Astrocyte (in vitro differentiated cells and primary cell): ENCODE data around the gene LRCOL1. TPM values are rescaled to one million over a fixed set of nuclear protein-coding genes. Genes with fewer than 3 reads are reported as not detected.

Experiments
- DNase-seq: peaks from one replicate; pipeline ENCODE4 v3.0.0-alpha.2; 2010; ENCODE audit warnings: low read depth
- FAIRE-seq: peaks from 2 replicates; lab custom pipeline; 2011; peaks lifted over from hg19 to GRCh38; lab: Jason Lieb, UNC
- H2AFZ ChIP-seq: 2 replicates; pipeline ENCODE4 v1.6.0; 2012; ENCODE audit warnings: low read depth, low read length, inconsistent platforms
- H3K27ac ChIP-seq: 2 replicates; pipeline ENCODE4 v1.5.1; 2011; ENCODE audit warnings: low read depth, low read length, inconsistent platforms
- H3K27me3 ChIP-seq: 2 replicates; pipeline ENCODE4 v1.6.0; 2011; ENCODE audit warnings: low read length, inconsistent platforms; ENCODE audit not compliant: insufficient read depth
- H3K36me3 ChIP-seq: 2 replicates; pipeline ENCODE4 v1.5.1; 2011; ENCODE audit warnings: low read length, inconsistent platforms; ENCODE audit not compliant: insufficient read depth
- H3K4me1 ChIP-seq: 2 replicates; pipeline ENCODE4 v1.5.1; 2011; ENCODE audit warnings: low read length, inconsistent platforms; ENCODE audit not compliant: insufficient read depth
- H3K4me2 ChIP-seq: 2 replicates; pipeline ENCODE4 v1.6.0; 2012; ENCODE audit warnings: low read length, inconsistent platforms
- H3K4me3 ChIP-seq: 2 replicates; pipeline ENCODE4 v1.5.1; 2011; ENCODE audit warnings: low read depth, mild to moderate bottlenecking, low read length, inconsistent platforms; ENCODE audit not compliant: insufficient read depth
- H3K79me2 ChIP-seq: 2 replicates; pipeline ENCODE4 v1.6.0; 2012; ENCODE audit warnings: mild to moderate bottlenecking, low read length, inconsistent platforms; ENCODE audit not compliant: insufficient read depth
- H3K9ac ChIP-seq: 2 replicates; pipeline ENCODE4 v1.6.0; 2012; ENCODE audit warnings: mild to moderate bottlenecking, low read length, inconsistent platforms
- H3K9me3 ChIP-seq: 2 replicates; pipeline ENCODE4 v1.5.1; 2012; ENCODE audit warnings: low read depth, mild to moderate bottlenecking, low read length, inconsistent platforms; ENCODE audit not compliant: insufficient read depth
- H4K20me1 ChIP-seq: 2 replicates; pipeline ENCODE4 v1.6.0; 2012; ENCODE audit warnings: low read length, inconsistent platforms; ENCODE audit not compliant: insufficient read depth
- H3K27ac Mint-ChIP-seq: one replicate; pipeline ENCODE4 v1.8.0; 2021; ENCODE audit warnings: mild to moderate bottlenecking, mixed read lengths; ENCODE audit not compliant: unreplicated experiment
- H3K27me3 Mint-ChIP-seq: one replicate; pipeline ENCODE4 v1.8.0; 2021; ENCODE audit warnings: low read depth, mixed read lengths; ENCODE audit not compliant: unreplicated experiment
- H3K36me3 Mint-ChIP-seq: one replicate; pipeline ENCODE4 v1.8.0; 2021; ENCODE audit warnings: low read depth, mixed read lengths; ENCODE audit not compliant: unreplicated experiment
- H3K4me1 Mint-ChIP-seq: one replicate; pipeline ENCODE4 v1.8.0; 2021; ENCODE audit warnings: low read depth, mixed read lengths; ENCODE audit not compliant: unreplicated experiment
- H3K4me3 Mint-ChIP-seq: one replicate; pipeline ENCODE4 v1.8.0; 2021; ENCODE audit warnings: mild to moderate bottlenecking, moderate library complexity, mixed read lengths; ENCODE audit not compliant: unreplicated experiment
- H3K9me3 Mint-ChIP-seq: one replicate; pipeline ENCODE4 v1.8.0; 2021; ENCODE audit warnings: mild to moderate bottlenecking, mixed read lengths; ENCODE audit not compliant: unreplicated experiment
- EZH2 ChIP-seq: IDR thresholded peaks from 2 replicates; pipeline ENCODE4 v1.6.1; 2012; ENCODE audit warnings: mild to moderate bottlenecking, low read length, inconsistent platforms; ENCODE audit not compliant: insufficient read depth
- total RNA-seq: library from RNA; stranded (reverse); gene quantifications from 2 replicates; pipeline ENCODE4 v1.2.1, GENCODE V29; 2021
- TF ChIP-seq, protein P1 (sequence below): IDR thresholded peaks from 2 replicates; pipeline ENCODE4 v1.5.1; 2011; ENCODE audit warnings: low read depth, mild to moderate bottlenecking, inconsistent platforms, low read length, moderate library complexity; ENCODE audit not compliant: insufficient read depth

The LRCOL1 gene
- total RNA-seq, 1 donor from 2014 or later, result not detected

DNA sequence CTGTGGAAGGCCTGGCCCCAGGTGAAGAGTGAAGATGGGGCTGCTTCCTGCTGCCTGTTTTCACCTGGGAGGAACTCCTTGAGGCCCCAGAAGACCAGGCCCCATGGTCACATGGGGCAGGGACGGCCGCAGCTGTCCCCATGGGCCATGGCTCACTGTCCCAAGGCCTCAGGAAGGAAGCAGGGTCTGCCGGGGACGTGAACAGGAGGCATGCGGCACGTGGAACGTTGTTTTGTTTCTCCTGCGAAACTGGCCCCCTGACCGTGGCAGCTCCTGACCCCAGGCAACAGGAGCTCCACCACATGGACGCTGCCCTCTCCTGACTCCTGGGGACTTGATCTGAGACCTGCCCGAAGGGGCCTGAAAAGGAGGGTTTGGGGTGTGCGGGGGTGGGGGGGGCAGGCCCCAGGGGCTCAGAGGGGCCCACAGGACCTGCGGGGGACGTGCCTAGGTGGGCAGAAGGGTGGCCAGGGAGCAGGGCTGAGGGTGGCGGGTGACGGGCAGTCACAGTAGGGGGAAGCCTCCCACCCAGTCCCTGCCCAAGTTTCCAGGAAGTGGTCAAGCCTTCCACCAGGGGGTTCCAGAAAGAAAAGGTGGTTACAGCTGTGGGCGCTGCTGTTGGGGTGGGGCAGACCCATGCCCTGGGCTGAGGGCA lies 41.4 kb downstream of the LRCOL1 start:
- Mint-ChIP-seq H3K4me1 (no peaks in the 10 kb centered on the region), H3K36me3 (peaks cover 1% of the 10 kb centered on the region), H3K27ac (no peak overlapping the region), H3K9me3 (no peaks in the 10 kb centered on the region), H3K4me3 (no peak overlapping the region), H3K27me3 (no peaks in the 10 kb centered on the region)
- no peak overlapping the region for H3K4me2 ChIP-seq
- no peak overlapping the region for H3K4me3 ChIP-seq
- H4K20me1 ChIP-seq, result peaks cover 42% of the 10 kb centered on the region
- peaks cover 13% of the 10 kb centered on the region for H3K79me2 ChIP-seq
- no peaks in the 10 kb centered on the region for H3K9me3 ChIP-seq
- no peak for TF ChIP-seq EZH2
- TF ChIP-seq, protein P1, sequence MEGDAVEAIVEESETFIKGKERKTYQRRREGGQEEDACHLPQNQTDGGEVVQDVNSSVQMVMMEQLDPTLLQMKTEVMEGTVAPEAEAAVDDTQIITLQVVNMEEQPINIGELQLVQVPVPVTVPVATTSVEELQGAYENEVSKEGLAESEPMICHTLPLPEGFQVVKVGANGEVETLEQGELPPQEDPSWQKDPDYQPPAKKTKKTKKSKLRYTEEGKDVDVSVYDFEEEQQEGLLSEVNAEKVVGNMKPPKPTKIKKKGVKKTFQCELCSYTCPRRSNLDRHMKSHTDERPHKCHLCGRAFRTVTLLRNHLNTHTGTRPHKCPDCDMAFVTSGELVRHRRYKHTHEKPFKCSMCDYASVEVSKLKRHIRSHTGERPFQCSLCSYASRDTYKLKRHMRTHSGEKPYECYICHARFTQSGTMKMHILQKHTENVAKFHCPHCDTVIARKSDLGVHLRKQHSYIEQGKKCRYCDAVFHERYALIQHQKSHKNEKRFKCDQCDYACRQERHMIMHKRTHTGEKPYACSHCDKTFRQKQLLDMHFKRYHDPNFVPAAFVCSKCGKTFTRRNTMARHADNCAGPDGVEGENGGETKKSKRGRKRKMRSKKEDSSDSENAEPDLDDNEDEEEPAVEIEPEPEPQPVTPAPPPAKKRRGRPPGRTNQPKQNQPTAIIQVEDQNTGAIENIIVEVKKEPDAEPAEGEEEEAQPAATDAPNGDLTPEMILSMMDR, result no peak
- DNase-seq, result no peak
- H3K27ac ChIP-seq, result no peak overlapping the region
- H3K4me1 ChIP-seq, result no peaks in the 10 kb centered on the region
- no peaks in the 10 kb centered on the region for H3K36me3 ChIP-seq
- no peak overlapping the region for H3K9ac ChIP-seq
- no peak for FAIRE-seq
- no peak overlapping the region for H2AFZ ChIP-seq
- no peaks in the 10 kb centered on the region for H3K27me3 ChIP-seq

DNA sequence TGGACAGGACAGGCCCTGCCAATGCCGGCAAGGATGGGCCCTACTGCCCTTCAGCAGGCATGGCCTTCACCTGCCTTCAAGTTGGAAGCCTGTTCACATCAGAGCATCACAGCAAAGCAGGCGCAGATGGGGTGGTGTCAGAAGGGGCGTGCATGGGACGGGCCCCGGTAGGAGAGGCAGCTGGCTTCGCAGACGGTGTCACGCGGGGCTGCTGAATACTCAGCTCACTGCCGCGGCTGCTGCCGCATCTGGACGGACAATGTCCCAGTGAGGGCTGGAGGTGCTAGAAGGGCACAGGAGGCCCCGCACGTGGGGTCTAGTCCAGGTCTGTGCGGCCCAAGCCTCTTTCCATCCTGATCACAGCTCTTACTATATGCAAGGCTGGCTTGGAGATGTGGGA lies 42.1 kb downstream of the LRCOL1 start:
- Histone ChIP-seq H4K20me1 (peaks cover 44% of the 10 kb centered on the region), H3K27ac (no peak overlapping the region), H3K4me2 (no peak overlapping the region), H3K36me3 (no peaks in the 10 kb centered on the region), H3K9ac (no peak overlapping the region), H2AFZ (no peak overlapping the region), H3K27me3 (no peaks in the 10 kb centered on the region), H3K9me3 (no peaks in the 10 kb centered on the region), H3K79me2 (peaks cover 15% of the 10 kb centered on the region), H3K4me3 (no peak overlapping the region), H3K4me1 (no peaks in the 10 kb centered on the region)
- TF ChIP-seq, protein P1, result no peak
- TF ChIP-seq EZH2, result no peak
- no peaks in the 10 kb centered on the region for H3K4me1 Mint-ChIP-seq
- H3K27ac Mint-ChIP-seq, result no peak overlapping the region
- H3K27me3 Mint-ChIP-seq, result no peaks in the 10 kb centered on the region
- H3K9me3 Mint-ChIP-seq, result no peaks in the 10 kb centered on the region
- FAIRE-seq, result no peak
- H3K4me3 Mint-ChIP-seq, result no peak overlapping the region
- DNase-seq, result no peak
- H3K36me3 Mint-ChIP-seq, result peaks cover 1% of the 10 kb centered on the region

- no peak overlapping the region for H3K4me3 Mint-ChIP-seq
- H3K9me3 ChIP-seq, result no peaks in the 10 kb centered on the region
- peaks cover 21% of the 10 kb centered on the region for H3K79me2 ChIP-seq
- no peak for TF ChIP-seq EZH2
- TF ChIP-seq, protein P1, result no peak
- no peaks in the 10 kb centered on the region for H3K27me3 ChIP-seq
- peaks cover 1% of the 10 kb centered on the region for H3K36me3 Mint-ChIP-seq
- H3K4me2 ChIP-seq, result no peak overlapping the region
- no peak for DNase-seq
- no peaks in the 10 kb centered on the region for H3K27me3 Mint-ChIP-seq
- no peaks in the 10 kb centered on the region for H3K36me3 ChIP-seq
- FAIRE-seq, result no peak
- no peaks in the 10 kb centered on the region for H3K4me1 Mint-ChIP-seq
- H2AFZ ChIP-seq, result no peak overlapping the region
- H3K27ac Mint-ChIP-seq, result no peak overlapping the region
- H3K9me3 Mint-ChIP-seq, result no peaks in the 10 kb centered on the region
- peaks cover 55% of the 10 kb centered on the region for H4K20me1 ChIP-seq
- H3K4me3 ChIP-seq, result no peak overlapping the region
- no peaks in the 10 kb centered on the region for H3K4me1 ChIP-seq
- H3K9ac ChIP-seq, result no peak overlapping the region
- no peak overlapping the region for H3K27ac ChIP-seq
Observed at GRCh38 chr12:132566516-132567131, 43.8 kb downstream of the LRCOL1 start.
